NOMO-1 treated with dmso at 0.1 percent for 144 hours (cell line): ENCODE data around the gene TLE1.

ENCODE experiments used
- DNase-seq: peaks from one replicate; lab custom pipeline; 2025; ENCODE audit not compliant: unreplicated experiment; lab: John Stamatoyannopoulos, UW

Gene TLE1

GRCh38 chr9:81584099-81584498, 105.2 kb downstream of the TLE1 start:
- DNase-seq, result no peak

- DNase-seq, result no peak
Measured at GRCh38 chr9:81581986-81582385, 107.4 kb downstream of the TLE1 start.

GRCh38 chr9:81579381-81579780, 110.0 kb downstream of the TLE1 start:
- DNase-seq, result no peak

GRCh38 chr9:81578606-81579005, 110.7 kb downstream of the TLE1 start:
- no peak for DNase-seq

GRCh38 chr9:81575956-81576355, 113.4 kb downstream of the TLE1 start:
- no peak for DNase-seq

- no peak for DNase-seq
Measured at GRCh38 chr9:81574405-81574804, 114.9 kb downstream of the TLE1 start.

GRCh38 chr9:81573415-81574321, 115.7 kb downstream of the TLE1 start:
- no peak for DNase-seq

GRCh38 chr9:81570083-81570482, 119.3 kb downstream of the TLE1 start:
- no peak for DNase-seq

GRCh38 chr9:81566074-81566698, 123.2 kb downstream of the TLE1 start:
- DNase-seq, result no peak

GRCh38 chr9:81565609-81566008, 123.7 kb downstream of the TLE1 start:
- DNase-seq, result no peak

- DNase-seq, result no peak
Measured at GRCh38 chr9:81565144-81565543, 124.2 kb downstream of the TLE1 start.

GRCh38 chr9:81564632-81565031, 124.7 kb downstream of the TLE1 start:
- DNase-seq, result no peak

GRCh38 chr9:81563739-81564138, 125.6 kb downstream of the TLE1 start:
- no peak for DNase-seq

- DNase-seq, result no peak
Measured at GRCh38 chr9:81563020-81563407, 126.3 kb downstream of the TLE1 start.

- no peak for DNase-seq
Measured at GRCh38 chr9:81562231-81563019, 126.9 kb downstream of the TLE1 start.

GRCh38 chr9:81560851-81561732, 128.3 kb downstream of the TLE1 start:
- no peak for DNase-seq

- no peak for DNase-seq
Measured at GRCh38 chr9:81559709-81560108, 129.6 kb downstream of the TLE1 start.

- no peak for DNase-seq
Measured at GRCh38 chr9:81559197-81559596, 130.2 kb downstream of the TLE1 start.

- DNase-seq, result no peak
Measured at GRCh38 chr9:81558091-81558830, 131.1 kb downstream of the TLE1 start.
